Endometrial microvascular endothelial cells (primary cell): ENCODE measurements around the gene ARHGEF28. TPM values are rescaled to one million over a fixed set of nuclear protein-coding genes. Genes with fewer than 3 reads are reported as not detected.

Source experiments
- in situ Hi-C: cut with HindIII; loops from 2 replicates; pipeline ENCODE4 v1.10.0; 2017; ENCODE audit warnings: low sequenced_read_pairs, low pct_unique_long_range_greater_than_20kb; ENCODE audit errors: inconsistent ontology term
- total RNA-seq: library from RNA; depleted of rRNA; stranded (reverse); fragments of >200 nt; gene quantifications from one replicate; pipeline ENCODE4 v1.2.3, GENCODE V29; 2015; ENCODE audit errors: inconsistent ontology term

ARHGEF28 gene
- total RNA-seq, 1 donor from 2014 or later = 42.9 TPM

DNA sequence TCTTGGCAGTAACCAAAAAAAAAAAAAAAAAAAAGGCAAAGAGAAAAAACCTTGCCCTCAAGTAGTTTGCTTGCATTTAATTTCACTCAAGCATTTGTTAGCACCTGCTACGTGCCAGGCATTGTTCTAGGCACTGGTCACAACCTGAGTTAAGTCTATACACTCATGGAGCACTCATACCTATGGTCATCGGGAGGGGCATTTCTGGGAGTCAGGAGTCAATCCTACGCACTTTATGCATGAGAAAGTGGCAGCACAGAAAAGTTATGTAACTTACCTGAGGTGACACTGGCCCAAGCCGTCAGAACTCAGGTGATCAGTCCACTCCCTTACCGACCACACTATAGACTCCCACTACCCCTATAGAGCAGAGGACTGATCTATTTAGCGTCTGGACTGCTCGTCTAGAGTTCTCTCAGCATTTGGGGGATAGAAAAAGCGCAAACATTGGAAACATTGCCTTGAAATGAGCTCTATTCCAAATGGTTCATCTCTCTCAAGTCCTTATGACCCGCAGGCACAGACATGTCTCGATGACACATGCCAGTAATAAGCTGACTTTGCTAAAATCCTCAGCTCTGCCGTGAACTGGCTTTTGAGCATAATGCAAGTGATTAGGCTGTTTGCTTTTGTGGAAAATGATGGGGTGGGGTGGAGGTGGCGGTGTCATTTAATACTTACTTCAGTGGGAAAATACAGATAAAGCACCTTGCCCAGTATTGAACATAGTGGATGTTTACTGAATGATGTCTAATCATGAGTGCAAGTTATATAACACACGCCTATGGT, 160.2 kb downstream of the ARHGEF28 start:
- in situ Hi-C loops = loop anchor here (10.0 kb wide), 1 partner anchor 91 kb away; no protein-coding TSS in a partner anchor

DNA sequence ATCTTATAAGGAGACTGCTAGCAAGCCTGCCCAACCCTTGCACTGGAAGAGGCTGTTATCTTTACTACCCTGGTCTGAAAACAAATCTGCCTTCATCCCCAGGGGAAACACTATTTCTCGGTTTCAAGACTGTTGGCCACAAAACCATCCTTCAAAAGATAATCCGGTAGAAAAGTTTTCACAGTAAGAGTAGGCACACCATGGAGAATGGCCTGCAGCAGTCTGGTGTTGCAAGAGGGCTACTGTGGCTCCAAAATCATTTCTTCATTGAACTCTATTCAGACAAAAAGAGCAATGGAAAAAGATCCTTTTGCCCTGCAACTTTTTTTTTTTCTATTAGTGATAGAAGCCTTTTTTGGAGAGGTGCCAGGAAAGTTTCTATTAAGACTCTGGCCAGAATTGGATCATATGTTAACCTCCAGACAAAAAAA, 163.9 kb downstream of the ARHGEF28 start:
- in situ Hi-C loops = loop anchor here (10.0 kb wide), 1 partner anchor 95 kb away; no protein-coding TSS in a partner anchor

DNA sequence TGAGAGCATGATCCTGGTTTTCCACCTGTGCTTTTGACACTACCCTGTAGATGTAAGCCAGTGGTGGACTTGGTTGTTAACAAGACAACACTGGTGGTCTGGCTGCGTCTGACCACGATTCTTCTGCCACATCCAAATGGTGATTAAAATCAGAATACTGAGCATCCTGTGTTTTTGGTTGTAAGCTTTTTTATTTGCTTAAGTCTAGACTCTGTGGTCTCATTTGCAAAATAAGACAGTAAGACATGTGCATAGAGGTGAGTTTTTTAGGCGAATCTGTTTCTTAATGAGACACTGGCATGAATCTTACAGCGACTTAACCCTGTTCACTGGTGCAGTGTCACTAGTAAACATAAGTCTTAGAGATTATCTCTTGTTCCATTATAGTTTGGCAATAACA, 165.4 kb downstream of the ARHGEF28 start:
- in situ Hi-C loops = no loop called here

DNA sequence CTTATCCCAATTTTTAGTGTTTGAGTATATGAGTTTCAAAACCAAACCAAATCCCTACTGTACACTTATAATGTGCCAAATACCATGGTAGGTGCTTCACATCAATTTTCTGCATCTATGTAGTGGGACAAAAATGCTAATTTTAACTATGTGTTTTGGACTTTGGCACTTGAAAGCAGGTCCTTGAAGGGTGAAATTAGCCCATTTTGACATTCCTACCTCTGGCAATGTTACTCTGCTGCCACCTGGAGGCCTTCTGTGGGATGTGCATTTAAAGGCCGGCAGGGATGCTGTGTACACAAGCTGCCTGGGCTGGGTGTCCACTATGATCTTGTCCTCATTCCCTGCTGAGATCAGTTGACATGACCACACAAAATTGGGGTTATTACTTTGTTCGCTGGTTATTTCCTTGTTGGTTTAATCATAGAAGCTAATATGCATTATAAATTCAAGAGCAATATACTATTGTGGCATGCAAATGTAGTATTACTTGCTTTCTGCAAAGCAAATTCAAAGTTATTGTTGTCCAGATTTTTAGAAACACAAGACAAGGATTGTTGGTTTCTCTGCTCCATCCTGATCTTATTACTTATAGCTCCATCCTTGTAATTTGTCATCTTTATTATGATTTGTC, 166.8 kb downstream of the ARHGEF28 start:
- in situ Hi-C loops = no loop called here

DNA sequence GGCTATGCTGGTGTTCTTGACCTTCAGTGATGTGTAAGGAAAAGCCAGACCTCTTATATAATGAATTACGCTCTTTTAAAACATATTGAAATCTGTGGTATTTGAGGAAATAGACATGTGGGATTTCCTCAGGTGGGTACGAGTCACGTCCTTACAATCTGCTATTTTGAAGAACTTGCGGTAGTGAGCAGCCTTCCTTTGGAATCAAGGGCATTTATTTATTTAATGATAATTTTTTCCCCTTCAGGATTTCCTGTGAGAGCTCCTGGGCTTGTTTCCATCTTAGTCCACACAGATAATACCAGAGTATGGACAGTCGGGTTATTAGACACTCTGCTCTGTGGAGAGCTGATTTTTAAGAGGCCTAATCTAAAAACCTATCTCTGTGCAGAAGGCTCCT, 167.9 kb downstream of the ARHGEF28 start:
- in situ Hi-C loops = no loop called here

- in situ Hi-C loops = no loop called here
Observed at GRCh38 chr5:73796164-73797131, 170.5 kb downstream of the ARHGEF28 start.

- in situ Hi-C loops = no loop called here
Observed at GRCh38 chr5:73797132-73797510, 171.1 kb downstream of the ARHGEF28 start.

- in situ Hi-C loops = no loop called here
Observed at GRCh38 chr5:73799401-73799972, 173.5 kb downstream of the ARHGEF28 start.

DNA sequence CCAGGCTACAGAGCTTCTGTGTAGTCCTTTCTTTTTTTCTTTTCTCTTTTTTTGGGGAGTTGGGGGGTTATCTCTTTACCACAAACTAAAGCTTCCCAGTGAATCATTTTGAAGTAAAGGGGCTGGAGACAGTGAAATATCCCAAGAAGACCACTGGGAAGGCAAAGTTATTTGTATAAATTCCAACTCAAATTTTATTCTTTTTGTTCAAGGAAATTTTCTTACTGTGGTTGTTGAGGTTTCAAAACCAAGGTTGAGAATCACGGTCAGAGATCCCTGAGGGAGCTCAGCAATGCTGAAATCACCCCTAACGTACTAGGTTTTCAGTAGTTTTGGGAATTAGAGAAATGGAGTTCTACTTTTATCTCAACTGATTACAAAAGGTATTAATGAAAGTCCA, 175.7 kb downstream of the ARHGEF28 start:
- in situ Hi-C loops = no loop called here

DNA sequence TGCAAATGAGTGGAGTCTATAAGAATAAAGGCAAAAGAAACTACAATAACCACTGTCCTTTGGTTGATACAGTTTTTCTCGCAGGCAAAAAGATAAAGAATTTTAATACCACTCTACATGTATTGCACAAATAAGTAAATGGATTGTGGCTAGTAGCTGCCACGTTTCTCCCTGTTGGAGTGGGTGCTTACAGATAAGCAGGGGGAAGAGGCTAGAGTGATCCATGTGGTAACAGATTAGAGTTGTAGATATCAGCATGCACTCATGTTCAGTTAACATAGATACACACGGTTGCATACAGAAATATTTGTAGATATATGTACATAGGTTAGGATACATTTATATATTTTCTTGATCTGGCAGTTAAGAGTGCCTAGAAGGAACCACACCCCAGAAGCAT, 179.5 kb downstream of the ARHGEF28 start:
- in situ Hi-C loops = no loop called here

DNA sequence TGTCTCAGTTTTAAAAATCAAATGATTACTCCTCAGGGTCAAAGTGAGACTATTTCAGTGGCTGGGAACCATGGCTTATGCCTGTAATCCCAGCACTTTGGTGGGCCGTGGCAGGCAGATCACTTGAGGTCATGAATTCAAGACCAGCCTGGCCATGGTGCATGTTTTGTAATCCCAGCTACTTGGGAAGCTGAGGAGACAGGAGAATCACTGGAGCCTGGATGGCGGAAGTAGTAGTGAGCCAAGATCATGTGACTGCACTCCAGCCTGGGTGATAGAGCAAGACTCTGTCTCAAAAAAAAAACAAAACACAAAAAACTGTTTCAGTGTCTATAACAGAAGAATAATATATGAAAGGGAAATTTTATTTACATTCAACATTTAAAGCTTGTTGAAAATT, 182.9 kb downstream of the ARHGEF28 start:
- in situ Hi-C loops = no loop called here

DNA sequence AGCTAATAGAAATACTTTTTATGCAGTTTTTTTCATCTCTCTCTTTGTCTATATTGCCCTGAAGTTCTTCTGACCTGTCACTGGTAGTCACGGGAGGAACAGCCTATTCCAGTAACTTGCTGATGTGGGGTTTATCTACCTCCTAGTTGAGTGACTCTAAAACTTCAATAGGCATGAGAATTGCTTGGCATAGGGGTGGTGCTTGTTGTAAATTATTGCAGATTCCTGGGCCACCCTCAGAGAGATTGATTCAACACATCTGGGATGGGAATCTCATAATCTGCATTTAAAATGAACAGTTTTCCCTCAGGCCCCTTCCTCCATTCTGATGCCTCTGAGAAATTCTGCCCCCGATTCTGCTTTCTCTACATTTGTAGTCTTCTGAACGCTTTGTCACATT, 184.4 kb downstream of the ARHGEF28 start:
- in situ Hi-C loops = no loop called here

DNA sequence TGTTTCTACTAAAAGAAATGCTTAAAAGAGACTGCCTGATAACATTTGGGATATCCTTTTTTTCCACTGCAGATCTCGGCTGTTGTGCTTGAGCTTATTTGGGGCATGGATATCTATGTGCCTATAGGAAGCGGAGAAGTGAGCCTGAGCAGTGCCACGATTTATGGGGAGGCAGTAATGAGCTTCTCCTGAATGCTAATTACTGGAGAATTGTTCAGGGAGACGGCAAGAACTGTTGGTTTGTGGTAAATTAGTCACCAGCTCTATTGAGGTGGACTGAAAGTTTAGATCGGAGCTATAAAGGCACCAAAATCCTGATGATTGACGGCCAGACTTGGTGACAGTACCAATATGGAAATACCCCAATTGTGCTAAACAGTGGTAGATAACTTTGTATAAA, 186.5 kb downstream of the ARHGEF28 start:
- in situ Hi-C loops = no loop called here

DNA sequence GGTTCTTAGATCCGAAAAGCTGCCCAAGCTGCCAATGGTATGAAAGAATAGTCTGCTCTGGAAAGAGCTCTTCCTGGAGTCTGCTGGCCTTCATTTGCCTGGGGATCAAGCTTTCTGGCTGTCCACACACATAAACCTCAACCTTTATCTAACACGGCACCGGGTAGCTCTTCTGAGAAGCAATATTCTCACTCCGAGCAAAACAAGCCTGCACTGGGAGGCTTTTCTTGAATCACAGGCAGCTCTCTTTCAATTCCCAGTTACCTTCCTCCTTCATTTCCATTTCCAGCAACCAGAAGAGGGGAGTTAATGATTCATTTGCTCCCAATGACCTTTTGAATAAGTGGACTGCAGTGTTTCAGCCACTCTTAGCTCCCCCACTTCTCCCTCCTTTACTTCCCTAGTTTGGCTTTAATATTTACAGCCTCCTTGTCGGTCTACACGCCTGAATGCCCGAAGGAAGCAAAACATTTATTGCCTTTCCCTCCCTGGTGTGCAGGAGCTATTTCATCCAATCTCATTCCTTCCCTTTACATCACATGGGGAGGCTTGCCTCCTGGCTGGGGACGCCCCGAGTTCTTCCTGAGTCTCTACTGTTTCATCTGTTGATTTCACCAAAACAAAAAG, 187.1 kb downstream of the ARHGEF28 start:
- in situ Hi-C loops = no loop called here

DNA sequence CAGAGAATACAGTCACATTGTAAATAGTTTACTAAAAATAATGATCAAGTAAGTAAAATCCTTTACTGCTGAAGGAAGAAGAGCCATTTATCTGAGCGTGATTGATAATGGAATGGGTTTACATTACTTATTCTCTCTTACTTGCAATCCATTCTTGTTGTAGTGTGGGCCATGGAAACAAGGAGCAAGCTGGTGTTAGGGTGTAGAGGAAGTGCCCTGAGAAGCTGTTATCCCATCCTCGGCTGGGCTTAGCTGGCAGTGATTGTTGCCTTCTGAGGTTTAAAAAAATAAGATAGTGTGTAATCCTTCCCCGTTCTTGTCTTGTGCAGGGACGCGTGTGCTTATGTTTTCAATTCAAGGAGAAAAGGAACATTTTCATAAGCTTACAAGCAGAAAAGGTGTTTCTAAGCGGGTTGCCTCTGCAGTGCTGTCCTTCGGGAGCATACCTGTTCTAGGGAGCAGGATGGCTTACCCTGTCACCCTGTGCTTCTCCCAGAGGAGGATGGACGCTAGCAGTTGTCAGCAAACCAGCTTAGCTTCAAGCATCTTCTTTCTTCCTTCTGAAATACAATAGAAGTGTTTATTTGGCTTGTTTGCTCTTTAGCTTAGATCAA, 188.3 kb downstream of the ARHGEF28 start:
- in situ Hi-C loops = no loop called here

DNA sequence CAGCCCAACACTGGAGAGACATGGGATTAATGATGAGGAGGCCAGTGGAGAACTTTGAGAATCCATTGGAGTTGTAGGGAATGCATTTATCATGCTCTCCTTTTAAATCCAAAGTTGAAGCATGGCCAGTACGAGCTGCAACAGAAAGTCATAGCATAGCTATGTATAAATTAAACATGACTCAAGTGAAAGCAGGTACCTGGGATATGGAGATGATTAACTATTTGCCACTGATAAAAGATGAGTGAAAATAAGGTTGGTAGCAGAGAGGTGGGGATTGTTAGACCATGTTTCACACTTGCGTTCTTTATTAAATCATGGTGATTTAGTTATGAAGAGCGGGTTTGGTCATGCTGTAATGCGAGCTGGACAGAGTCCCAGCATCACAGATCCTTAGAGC, 189.6 kb downstream of the ARHGEF28 start:
- in situ Hi-C loops = no loop called here

- in situ Hi-C loops = no loop called here
Observed at GRCh38 chr5:73816656-73817420, 190.8 kb downstream of the ARHGEF28 start.

DNA sequence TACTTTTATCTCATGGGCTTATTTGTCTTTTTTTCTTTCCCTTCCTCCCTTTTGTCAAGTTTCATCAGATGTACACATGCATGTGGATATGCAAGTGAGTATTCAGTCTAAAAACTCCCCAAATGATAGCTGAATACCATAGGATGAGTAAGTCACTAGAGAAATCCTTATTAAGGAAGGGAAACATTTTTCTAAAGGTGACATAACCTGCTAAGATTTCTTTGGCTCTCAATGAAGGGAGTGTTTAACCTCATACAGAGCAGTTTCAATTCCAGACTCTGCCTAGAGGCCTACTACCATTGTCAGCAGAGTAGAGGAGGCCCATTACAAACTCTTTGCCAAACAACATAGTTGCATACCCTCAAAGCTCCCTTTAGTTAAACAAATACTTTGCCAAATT, 192.4 kb downstream of the ARHGEF28 start:
- in situ Hi-C loops = no loop called here
